A549 (cell line): Measurements from ENCODE around the gene KRT72. TPM values are rescaled to one million over a fixed set of nuclear protein-coding genes. Genes with fewer than 3 reads are reported as not detected.

Source experiments
- ATAC-seq, 2 experiments: fragments of 200-7000 bp in 1 of 2; fragments of >200 bp in 1 of 2; cut with Nextera tagmentation in 1 of 2; cut with Tn5 transposase in 1 of 2; 3 replicates each; pipeline versions ENCODE4 v1.8.0 to v1.9.1; 2018 to 2020; ENCODE audit warnings: mild to moderate bottlenecking in 1 of 2, moderate library complexity in 1 of 2
- CTCF ChIA-PET: fragments of 300-600 bp; sonication (Branson Sonifier 250); formaldehyde crosslinking; extraction: SDS; loops from one replicate; lab custom pipeline; 2021; ENCODE audit warnings: antibody characterized with exemption, inconsistent platforms; lab: Yijun Ruan, JAX
- POLR2A ChIA-PET: fragments of 350-600 bp; formaldehyde crosslinking; extraction: SDS; loops from one replicate; lab custom pipeline; 2021; ENCODE audit warnings: antibody characterized with exemption, inconsistent platforms; lab: Yijun Ruan, JAX
- DNase-seq, 2 experiments: peaks; one replicate each; pipeline versions ENCODE4 v3.0.0 to v3.0.0-alpha.2; 2011 to 2016; ENCODE audit warnings: low read depth in 1 of 2, low spot score in 1 of 2
- FAIRE-seq: peaks from 2 replicates; lab custom pipeline; 2011; peaks lifted over from hg19 to GRCh38; lab: Jason Lieb, UNC
- H3K27ac ChIP-seq, 2 experiments: fragments of >200 bp; sonication (Bioruptor Twin); formaldehyde crosslinking; 3 replicates each; pipeline ENCODE4 v1.5.1; 2016 to 2017
- H3K4me1 ChIP-seq: fragments of >200 bp; sonication (Bioruptor Twin); formaldehyde crosslinking; 3 replicates; pipeline ENCODE4 v1.6.1; 2016
- H3K4me2 ChIP-seq: fragments of >200 bp; sonication (Bioruptor Twin); formaldehyde crosslinking; 3 replicates; pipeline ENCODE4 v1.6.1; 2016
- H3K4me3 ChIP-seq: fragments of >200 bp; sonication (Bioruptor Twin); formaldehyde crosslinking; 3 replicates; pipeline ENCODE4 v1.5.1; 2016
- H3K9me3 ChIP-seq: fragments of >200 bp; sonication (Bioruptor Twin); formaldehyde crosslinking; 3 replicates; pipeline ENCODE4 v1.6.1; 2016
- CBX8 ChIP-seq: fragments of 200-600 bp; sonication (generic); IDR thresholded peaks from 2 replicates; pipeline ENCODE4 v1.6.1; 2016
- EHF ChIP-seq: fragments of 250-450 bp; sonication (Bioruptor Pico); IDR thresholded peaks from 2 replicates; pipeline ENCODE4 v1.5.0; 2020; ENCODE audit warnings: mild to moderate bottlenecking
- EHMT2 ChIP-seq: fragments of 200-600 bp; sonication (generic); IDR thresholded peaks from 2 replicates; pipeline ENCODE4 v1.6.1; 2016; ENCODE audit warnings: antibody characterized with exemption, low read depth, mild to moderate bottlenecking, moderate library complexity
- ESRRA ChIP-seq: fragments of 150-350 bp; IDR thresholded peaks from 2 replicates; pipeline ENCODE4 v1.6.1; 2014; ENCODE audit warnings: mild to moderate bottlenecking, low read length, borderline replicate concordance
- FOSB ChIP-seq: fragments of 250-450 bp; sonication (Bioruptor Pico); IDR thresholded peaks from 2 replicates; pipeline ENCODE4 v1.5.0; 2020; ENCODE audit warnings: mild to moderate bottlenecking, moderate library complexity
- FOXS1 ChIP-seq: fragments of 250-450 bp; sonication (Bioruptor Pico); IDR thresholded peaks from 2 replicates; pipeline ENCODE4 v1.5.0; 2020; ENCODE audit warnings: mild to moderate bottlenecking, moderate library complexity
- HEYL ChIP-seq: fragments of 250-450 bp; sonication (Bioruptor Pico); IDR thresholded peaks from 2 replicates; pipeline ENCODE4 v1.8.0; 2021; ENCODE audit warnings: mild to moderate bottlenecking, moderate library complexity
- HOXB13 ChIP-seq: fragments of 250-450 bp; sonication (Bioruptor Pico); IDR thresholded peaks from 2 replicates; pipeline ENCODE4 v1.5.0; 2020; ENCODE audit warnings: low read depth, mild to moderate bottlenecking, moderate library complexity
- JUN ChIP-seq, 2 experiments: fragments of >200 bp; sonication (Bioruptor Twin); formaldehyde crosslinking; IDR thresholded peaks; 2 replicates in 1 of 2; 3 replicates in 1 of 2; pipeline ENCODE4 v1.6.1; 2016 to 2017
- KDM1A ChIP-seq: fragments of 200-600 bp; sonication (generic); IDR thresholded peaks from 2 replicates; pipeline ENCODE4 v1.6.1; 2016; ENCODE audit warnings: low read depth, mild to moderate bottlenecking
- MAFK ChIP-seq: fragments of 450-650 bp; IDR thresholded peaks from 2 replicates; pipeline ENCODE4 v1.6.1; 2014; ENCODE audit not compliant: partially characterized antibody
- MYC ChIP-seq: IDR thresholded peaks from 2 replicates; pipeline ENCODE4 v1.6.1; 2012; ENCODE audit warnings: mild to moderate bottlenecking, inconsistent platforms, low read length, improper control_type of control experiment, borderline replicate concordance
- NFE2L2 ChIP-seq: fragments of 150-350 bp; conservative IDR thresholded peaks from 2 replicates; pipeline ENCODE4 v1.6.1; 2014; ENCODE audit warnings: low read length
- NR3C1 ChIP-seq: fragments of >200 bp; sonication (Bioruptor Twin); formaldehyde crosslinking; IDR thresholded peaks from 3 replicates; pipeline ENCODE4 v1.6.1; 2017
- POLR2AphosphoS2 ChIP-seq: conservative IDR thresholded peaks from 2 replicates; pipeline ENCODE4 v1.6.1; 2012; ENCODE audit warnings: low read length, improper control_type of control experiment, inconsistent platforms
- RARB ChIP-seq: fragments of 250-450 bp; sonication (Bioruptor Pico); IDR thresholded peaks from 2 replicates; pipeline ENCODE4 v1.8.0; 2021; ENCODE audit warnings: mild to moderate bottlenecking, moderate library complexity
- RCOR1 ChIP-seq: fragments of 150-350 bp; IDR thresholded peaks from 2 replicates; pipeline ENCODE4 v1.6.1; 2014; ENCODE audit warnings: antibody characterized with exemption, low read length, low read depth
- RFX5 ChIP-seq: fragments of 450-650 bp; IDR thresholded peaks from 2 replicates; pipeline ENCODE4 v1.7.1; 2014; ENCODE audit warnings: antibody characterized with exemption, mild to moderate bottlenecking, moderate library complexity
- TFCP2L1 ChIP-seq: fragments of 250-450 bp; sonication (Bioruptor Pico); IDR thresholded peaks from 2 replicates; pipeline ENCODE4 v1.5.0; 2021; ENCODE audit warnings: mild to moderate bottlenecking
- ZFP36 ChIP-seq: fragments of 450-650 bp; IDR thresholded peaks from 2 replicates; pipeline ENCODE4 v1.6.1; 2014; ENCODE audit warnings: borderline replicate concordance; ENCODE audit not compliant: partially characterized antibody
- ZSCAN20 ChIP-seq: fragments of 250-450 bp; sonication (Bioruptor Pico); IDR thresholded peaks from 2 replicates; pipeline ENCODE4 v1.8.0; 2022; ENCODE audit warnings: mild to moderate bottlenecking, moderate library complexity
- WGBS: methylation state at CpG from one replicate; pipeline ENCODE4 v1.1.6; 2017; ENCODE audit errors: missing lambda C conversion rate; 5-methylcytosine and 5-hydroxymethylcytosine counted together
- polyA plus RNA-seq, 4 experiments: library from polyadenylated mRNA; depleted of rRNA in 3 of 4; stranded (reverse); fragments of >200 nt; fragmentation: RNase III in 1 of 4; extraction: RNeasy Plus Mini Kit Qiagen cat#74134 plus additional on column Dnase treatment in 1 of 4; gene quantifications; 2 replicates in 3 of 4; 3 replicates in 1 of 4; pipeline ENCODE4 v1.2.3, GENCODE V29; 2011 to 2017
- TF ChIP-seq, protein P1 (sequence below): fragments of 150-350 bp; IDR thresholded peaks from 2 replicates; pipeline ENCODE4 v1.6.1; 2014; ENCODE audit warnings: low read depth, mild to moderate bottlenecking, low read length
- TF ChIP-seq, protein P2 (sequence below): fragments of >200 bp; sonication (Bioruptor Twin); formaldehyde crosslinking; IDR thresholded peaks from 2 replicates; pipeline ENCODE4 v1.6.1; 2016
- TF ChIP-seq, protein P3 (sequence below): fragments of 250-450 bp; sonication (Bioruptor Pico); IDR thresholded peaks from 2 replicates; pipeline ENCODE4 v1.5.0; 2021; ENCODE audit warnings: mild to moderate bottlenecking, moderate library complexity, borderline replicate concordance
- TF ChIP-seq, protein P4 (sequence below): IDR thresholded peaks from 2 replicates; pipeline ENCODE4 v1.6.1; 2012
- TF ChIP-seq, protein P5 (sequence below): fragments of 250-450 bp; sonication (Bioruptor Pico); IDR thresholded peaks from 2 replicates; pipeline ENCODE4 v1.5.0; 2020; ENCODE audit warnings: low read depth, mild to moderate bottlenecking, moderate library complexity
- TF ChIP-seq, protein P6 (sequence below): fragments of 200-600 bp; sonication (generic); IDR thresholded peaks from 2 replicates; pipeline ENCODE4 v1.6.1; 2016; ENCODE audit warnings: antibody characterized with exemption, mild to moderate bottlenecking, moderate library complexity

The KRT72 gene
- polyA plus RNA-seq, 2 of the 4 experiments (the other 2 are of a cell fraction) = not detected

DNA sequence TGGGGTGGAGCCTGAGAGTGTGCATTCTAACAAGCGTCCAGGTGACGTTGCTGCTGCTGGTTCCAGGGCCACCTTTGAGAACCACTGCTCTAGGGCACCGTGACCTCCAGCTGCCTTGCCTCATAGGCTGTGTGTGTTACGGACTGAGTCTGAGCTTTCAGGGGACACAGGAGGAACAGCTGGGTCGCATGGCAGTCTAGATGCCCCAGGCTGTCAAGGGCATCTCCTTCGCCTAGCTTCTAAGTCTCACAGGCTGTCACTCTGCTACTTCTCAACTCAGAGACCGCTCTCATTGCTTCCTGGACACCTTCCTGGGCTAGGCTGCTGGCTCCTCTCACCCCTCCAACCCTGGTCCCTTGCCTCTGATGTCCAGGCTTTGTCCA is 16.1 kb upstream of the KRT72 start:
- FAIRE-seq = no peak
- Histone ChIP-seq H3K4me1 (no peaks in the 10 kb centered on the region), H3K4me3 (no peak overlapping the region), H3K27ac (no peak overlapping the region)
- CTCF ChIA-PET = interaction anchor here (2.5 kb wide), 1 partner anchor 253 kb away, joined by 6 read pairs; no protein-coding TSS in a partner anchor
- 57% methylated on average over 7 of the region's 7 CpGs for WGBS
- TF ChIP-seq, protein P1, sequence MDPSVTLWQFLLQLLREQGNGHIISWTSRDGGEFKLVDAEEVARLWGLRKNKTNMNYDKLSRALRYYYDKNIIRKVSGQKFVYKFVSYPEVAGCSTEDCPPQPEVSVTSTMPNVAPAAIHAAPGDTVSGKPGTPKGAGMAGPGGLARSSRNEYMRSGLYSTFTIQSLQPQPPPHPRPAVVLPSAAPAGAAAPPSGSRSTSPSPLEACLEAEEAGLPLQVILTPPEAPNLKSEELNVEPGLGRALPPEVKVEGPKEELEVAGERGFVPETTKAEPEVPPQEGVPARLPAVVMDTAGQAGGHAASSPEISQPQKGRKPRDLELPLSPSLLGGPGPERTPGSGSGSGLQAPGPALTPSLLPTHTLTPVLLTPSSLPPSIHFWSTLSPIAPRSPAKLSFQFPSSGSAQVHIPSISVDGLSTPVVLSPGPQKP = no peak
- TF ChIP-seq, protein P2, sequence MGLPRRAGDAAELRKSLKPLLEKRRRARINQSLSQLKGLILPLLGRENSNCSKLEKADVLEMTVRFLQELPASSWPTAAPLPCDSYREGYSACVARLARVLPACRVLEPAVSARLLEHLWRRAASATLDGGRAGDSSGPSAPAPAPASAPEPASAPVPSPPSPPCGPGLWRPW = no peak
- TF ChIP-seq RFX5 (no peak), MYC (no peak), TFCP2L1 (CRISPR knock-in tag) (no peak), RCOR1 (no peak), MAFK (no peak), KDM1A (no peak), HOXB13 (no peak), ZFP36 (no peak), CBX8 (no peak), HEYL (CRISPR knock-in tag) (no peak), FOSB (no peak), POLR2AphosphoS2 (no peak), ZSCAN20 (CRISPR knock-in tag) (no peak), FOXS1 (CRISPR knock-in tag) (no peak), JUN (IDR thresholded peaks at IDR 0.05) (no peak)
- TF ChIP-seq, protein P3, sequence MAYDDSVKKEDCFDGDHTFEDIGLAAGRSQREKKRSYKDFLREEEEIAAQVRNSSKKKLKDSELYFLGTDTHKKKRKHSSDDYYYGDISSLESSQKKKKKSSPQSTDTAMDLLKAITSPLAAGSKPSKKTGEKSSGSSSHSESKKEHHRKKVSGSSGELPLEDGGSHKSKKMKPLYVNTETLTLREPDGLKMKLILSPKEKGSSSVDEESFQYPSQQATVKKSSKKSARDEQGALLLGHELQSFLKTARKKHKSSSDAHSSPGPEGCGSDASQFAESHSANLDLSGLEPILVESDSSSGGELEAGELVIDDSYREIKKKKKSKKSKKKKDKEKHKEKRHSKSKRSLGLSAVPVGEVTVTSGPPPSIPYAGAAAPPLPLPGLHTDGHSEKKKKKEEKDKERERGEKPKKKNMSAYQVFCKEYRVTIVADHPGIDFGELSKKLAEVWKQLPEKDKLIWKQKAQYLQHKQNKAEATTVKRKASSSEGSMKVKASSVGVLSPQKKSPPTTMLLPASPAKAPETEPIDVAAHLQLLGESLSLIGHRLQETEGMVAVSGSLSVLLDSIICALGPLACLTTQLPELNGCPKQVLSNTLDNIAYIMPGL (CRISPR knock-in tag) = no peak
- TF ChIP-seq, protein P4, sequence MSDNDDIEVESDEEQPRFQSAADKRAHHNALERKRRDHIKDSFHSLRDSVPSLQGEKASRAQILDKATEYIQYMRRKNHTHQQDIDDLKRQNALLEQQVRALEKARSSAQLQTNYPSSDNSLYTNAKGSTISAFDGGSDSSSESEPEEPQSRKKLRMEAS = no peak
- TF ChIP-seq, protein P5, sequence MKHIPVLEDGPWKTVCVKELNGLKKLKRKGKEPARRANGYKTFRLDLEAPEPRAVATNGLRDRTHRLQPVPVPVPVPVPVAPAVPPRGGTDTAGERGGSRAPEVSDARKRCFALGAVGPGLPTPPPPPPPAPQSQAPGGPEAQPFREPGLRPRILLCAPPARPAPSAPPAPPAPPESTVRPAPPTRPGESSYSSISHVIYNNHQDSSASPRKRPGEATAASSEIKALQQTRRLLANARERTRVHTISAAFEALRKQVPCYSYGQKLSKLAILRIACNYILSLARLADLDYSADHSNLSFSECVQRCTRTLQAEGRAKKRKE (CRISPR knock-in tag) = no peak
- TF ChIP-seq, all 56 proteins: peak for 0
- Histone ChIP-seq H3K4me2 (no peak overlapping the region), H3K9me3 (no peaks in the 10 kb centered on the region)
- DNase-seq (no peak), ATAC-seq (no peak; a peak in 1 of 6 replicates)
- POLR2A ChIA-PET = no interaction called here

DNA sequence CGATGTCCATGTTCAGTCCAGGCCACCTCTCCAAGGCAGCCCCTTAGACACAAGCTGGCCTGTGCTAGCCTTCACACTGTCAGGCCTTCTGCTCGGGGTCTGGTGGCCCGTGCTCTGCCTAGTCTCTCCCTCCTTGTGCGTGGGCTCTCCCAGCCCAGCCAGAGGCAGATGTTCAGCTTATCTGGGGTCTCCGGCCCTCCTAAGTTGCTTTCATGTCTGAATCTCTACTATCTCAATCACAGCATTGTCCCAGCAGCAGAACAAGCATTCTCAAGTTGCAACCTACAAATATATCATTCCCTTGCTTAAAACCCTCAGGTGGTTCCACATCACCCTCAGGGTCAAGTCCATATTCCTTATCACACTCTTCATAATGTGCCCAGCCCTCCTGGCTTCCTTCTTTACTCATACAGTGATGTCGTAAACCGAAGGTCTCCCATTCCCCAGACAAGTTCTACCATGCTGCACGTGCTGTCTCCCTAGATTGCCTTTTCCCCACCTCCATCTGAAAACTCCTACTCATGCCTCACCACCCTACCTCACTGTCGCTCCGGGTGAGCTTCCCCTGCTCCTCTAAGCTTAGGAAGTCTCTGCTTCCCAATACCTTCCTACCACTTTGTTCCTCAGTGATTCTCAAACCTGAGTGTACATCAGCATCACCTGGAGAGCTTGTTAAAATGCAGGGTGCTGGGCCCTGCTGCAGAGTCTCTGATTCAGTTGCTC is 15.6 kb upstream of the KRT72 start:
- H3K9me3 ChIP-seq = no peaks in the 10 kb centered on the region
- CTCF ChIA-PET = interaction anchor here (2.5 kb wide), 1 partner anchor 254 kb away, joined by 6 read pairs; no protein-coding TSS in a partner anchor
- TF ChIP-seq NFE2L2 (no peak), FOSB (no peak), RFX5 (no peak), KDM1A (no peak), EHMT2 (no peak), NR3C1 (no peak), TFCP2L1 (CRISPR knock-in tag) (no peak), ESRRA (no peak), HEYL (CRISPR knock-in tag) (no peak), EHF (no peak), RARB (no peak), HOXB13 (no peak)
- TF ChIP-seq, protein P3 (CRISPR knock-in tag) = no peak
- TF ChIP-seq, protein P6, sequence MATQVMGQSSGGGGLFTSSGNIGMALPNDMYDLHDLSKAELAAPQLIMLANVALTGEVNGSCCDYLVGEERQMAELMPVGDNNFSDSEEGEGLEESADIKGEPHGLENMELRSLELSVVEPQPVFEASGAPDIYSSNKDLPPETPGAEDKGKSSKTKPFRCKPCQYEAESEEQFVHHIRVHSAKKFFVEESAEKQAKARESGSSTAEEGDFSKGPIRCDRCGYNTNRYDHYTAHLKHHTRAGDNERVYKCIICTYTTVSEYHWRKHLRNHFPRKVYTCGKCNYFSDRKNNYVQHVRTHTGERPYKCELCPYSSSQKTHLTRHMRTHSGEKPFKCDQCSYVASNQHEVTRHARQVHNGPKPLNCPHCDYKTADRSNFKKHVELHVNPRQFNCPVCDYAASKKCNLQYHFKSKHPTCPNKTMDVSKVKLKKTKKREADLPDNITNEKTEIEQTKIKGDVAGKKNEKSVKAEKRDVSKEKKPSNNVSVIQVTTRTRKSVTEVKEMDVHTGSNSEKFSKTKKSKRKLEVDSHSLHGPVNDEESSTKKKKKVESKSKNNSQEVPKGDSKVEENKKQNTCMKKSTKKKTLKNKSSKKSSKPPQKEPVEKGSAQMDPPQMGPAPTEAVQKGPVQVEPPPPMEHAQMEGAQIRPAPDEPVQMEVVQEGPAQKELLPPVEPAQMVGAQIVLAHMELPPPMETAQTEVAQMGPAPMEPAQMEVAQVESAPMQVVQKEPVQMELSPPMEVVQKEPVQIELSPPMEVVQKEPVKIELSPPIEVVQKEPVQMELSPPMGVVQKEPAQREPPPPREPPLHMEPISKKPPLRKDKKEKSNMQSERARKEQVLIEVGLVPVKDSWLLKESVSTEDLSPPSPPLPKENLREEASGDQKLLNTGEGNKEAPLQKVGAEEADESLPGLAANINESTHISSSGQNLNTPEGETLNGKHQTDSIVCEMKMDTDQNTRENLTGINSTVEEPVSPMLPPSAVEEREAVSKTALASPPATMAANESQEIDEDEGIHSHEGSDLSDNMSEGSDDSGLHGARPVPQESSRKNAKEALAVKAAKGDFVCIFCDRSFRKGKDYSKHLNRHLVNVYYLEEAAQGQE = no peak
- TF ChIP-seq, all 56 proteins: peak for 0
- WGBS = 62% methylated on average over 10 of the region's 10 CpGs
- DNase-seq = no peak
- no peak overlapping the region for H3K4me2 ChIP-seq
- ATAC-seq = no peak
- FAIRE-seq = no peak
- no peak overlapping the region for H3K27ac ChIP-seq
- no peak overlapping the region for H3K4me3 ChIP-seq
- POLR2A ChIA-PET = no interaction called here
- no peaks in the 10 kb centered on the region for H3K4me1 ChIP-seq
